Measurements from ENCODE around the gene BAG1.
A peak's percentile ranks its signal among the peaks of the same experiment; 100 is the strongest.

The BAG1 gene

GRCh38 chr9:33264473-33265177, at the start of gene BAG1, which contains the start of gene CHMP5:
BAG1 (minus strand) TSS chr9:33264708.
CHMP5 (plus strand) TSS chr9:33265049; CDS start chr9:33265079, 30 bp downstream.
- DNase-seq = peak; percentile 99

DNA sequence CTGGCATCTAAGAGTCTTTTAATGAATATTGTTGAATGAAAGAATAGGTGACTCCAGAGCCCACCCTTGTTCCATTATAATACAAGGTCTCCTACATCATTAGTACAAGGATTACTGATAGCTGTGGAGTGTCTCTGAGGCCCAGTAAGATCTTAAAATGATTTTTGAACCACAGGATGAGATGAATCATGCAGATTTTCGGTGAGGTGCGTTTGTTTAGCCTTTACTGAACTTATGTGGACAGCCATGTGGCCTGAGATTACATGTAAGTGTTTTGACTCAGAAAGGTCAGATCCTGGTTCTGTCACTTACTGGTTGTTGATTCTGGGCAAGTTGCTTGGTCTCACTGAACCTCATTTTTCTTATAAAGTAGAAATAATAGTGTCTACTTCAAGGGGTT, 47.4 kb upstream of the BAG1 start:
- no peak for DNase-seq

GRCh38 chr9:33310748-33311147, 46.2 kb upstream of the BAG1 start:
- DNase-seq = no peak

- no peak for DNase-seq
Observed at GRCh38 chr9:33309903-33310302, 45.4 kb upstream of the BAG1 start.

DNA sequence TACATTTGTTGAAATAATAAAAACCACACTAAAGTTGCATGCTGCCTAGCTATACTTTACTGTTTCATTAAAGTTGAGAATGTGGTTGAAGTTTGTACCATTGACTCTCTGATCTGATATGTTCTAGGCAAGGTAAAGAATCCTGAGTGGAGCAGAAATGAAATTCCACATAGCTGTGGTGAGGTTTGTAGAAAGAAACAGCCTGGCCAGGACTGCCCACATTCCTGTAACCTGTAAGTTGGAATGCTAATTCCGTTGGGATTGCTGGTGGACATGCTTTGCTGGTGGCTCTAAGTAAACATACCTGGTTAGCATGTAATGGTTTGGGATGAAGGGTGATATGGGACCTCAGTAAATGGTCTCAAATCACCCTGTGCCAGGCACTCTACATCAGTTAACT, 42.6 kb upstream of the BAG1 start:
- no peak for DNase-seq

- no peak for DNase-seq
Observed at GRCh38 chr9:33306037-33306436, 41.5 kb upstream of the BAG1 start.

- DNase-seq = no peak
Observed at GRCh38 chr9:33304362-33304761, 39.9 kb upstream of the BAG1 start.

DNA sequence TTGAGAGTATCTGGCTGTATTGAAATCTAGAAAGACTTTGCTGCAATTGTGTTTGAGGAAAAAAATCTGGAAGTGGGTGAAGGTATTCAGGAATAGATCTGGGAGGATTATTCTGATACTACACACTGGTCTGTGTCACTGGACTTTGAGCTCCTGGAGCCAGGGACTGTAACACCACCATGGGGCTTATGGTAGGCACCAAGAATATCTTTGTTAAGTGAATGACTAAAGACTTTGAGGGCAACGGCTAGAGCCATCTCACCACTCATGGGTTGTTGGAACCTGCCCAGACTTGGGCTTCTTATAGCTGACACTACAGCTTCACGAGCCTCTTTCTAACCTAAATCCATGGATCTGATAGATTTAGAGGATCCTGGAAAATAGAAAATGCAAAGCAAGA, 36.0 kb upstream of the BAG1 start:
- no peak for DNase-seq

DNA sequence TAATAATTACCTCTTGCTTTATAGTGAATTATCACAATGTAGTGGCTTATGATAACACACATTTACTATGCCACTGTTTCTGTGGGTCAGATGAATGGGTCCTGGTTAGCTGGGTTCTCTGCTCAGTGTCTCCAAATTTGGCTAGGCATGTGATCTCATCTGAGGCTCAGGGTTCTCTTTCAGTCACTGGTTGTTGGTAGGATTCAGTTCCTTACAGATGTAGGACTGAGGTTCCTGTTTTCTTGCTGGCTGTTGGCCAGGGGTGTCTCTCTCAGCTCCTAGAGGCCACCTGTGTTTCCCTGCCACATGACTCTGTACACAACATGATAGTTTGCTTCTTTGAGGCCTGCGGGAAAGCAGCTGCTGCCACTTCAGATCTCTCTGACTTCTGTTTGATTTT, 32.9 kb upstream of the BAG1 start:
- no peak for DNase-seq

- DNase-seq = no peak
Observed at GRCh38 chr9:33295571-33295970, 31.1 kb upstream of the BAG1 start.

DNA sequence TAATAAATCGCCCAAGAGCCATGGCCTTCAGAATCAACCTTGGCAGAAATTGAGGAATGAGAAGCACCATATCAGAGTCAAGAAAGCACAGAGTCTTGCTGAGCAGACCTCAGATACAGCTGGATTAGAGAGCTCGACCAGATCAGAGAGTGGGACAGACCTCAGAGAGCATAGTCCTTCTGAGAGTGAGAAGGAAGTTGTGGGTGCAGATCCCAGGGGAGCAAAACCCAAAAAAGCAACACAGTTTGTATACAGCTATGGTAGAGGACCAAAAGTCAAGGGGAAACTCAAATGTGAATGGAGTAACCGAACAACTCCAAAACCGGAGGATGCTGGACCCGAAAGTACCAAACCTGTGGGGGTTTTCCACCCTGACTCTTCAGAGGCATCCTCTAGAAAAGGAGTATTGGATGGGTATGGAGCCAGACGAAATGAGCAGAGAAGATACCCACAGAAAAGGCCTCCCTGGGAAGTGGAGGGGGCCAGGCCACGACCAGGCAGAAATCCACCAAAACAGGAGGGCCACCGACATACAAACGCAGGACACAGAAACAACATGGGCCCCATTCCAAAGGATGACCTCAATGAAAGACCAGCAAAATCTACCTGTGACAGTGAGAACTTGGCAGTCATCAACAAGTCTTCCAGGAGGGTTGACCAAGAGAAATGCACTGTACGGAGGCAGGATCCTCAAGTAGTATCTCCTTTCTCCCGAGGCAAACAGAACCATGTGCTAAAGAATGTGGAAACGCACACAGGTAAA, 30.3 kb upstream of the BAG1 start:
- DNase-seq = no peak

DNA sequence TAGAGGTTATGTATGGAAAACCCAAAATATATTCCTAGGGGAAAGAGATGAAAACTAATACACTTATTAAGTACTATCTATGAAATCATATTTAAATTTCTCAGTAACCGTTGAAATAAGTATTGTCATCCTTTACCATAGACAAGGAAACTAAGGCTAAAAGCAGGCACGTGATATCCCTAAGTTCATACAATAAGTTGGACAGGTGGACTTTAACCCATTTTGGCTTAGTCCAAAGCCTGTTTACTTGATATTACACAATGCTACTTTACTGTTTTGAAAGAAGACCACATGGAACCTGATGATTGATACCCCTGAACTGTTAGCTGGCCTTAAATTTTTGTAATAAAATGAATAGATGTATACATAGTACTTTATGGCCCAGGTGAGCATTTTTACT, 29.3 kb upstream of the BAG1 start:
- no peak for DNase-seq

GRCh38 chr9:33291901-33292300, 27.4 kb upstream of the BAG1 start:
- no peak for DNase-seq

GRCh38 chr9:33291031-33291397, 26.5 kb upstream of the BAG1 start:
- DNase-seq = no peak

DNA sequence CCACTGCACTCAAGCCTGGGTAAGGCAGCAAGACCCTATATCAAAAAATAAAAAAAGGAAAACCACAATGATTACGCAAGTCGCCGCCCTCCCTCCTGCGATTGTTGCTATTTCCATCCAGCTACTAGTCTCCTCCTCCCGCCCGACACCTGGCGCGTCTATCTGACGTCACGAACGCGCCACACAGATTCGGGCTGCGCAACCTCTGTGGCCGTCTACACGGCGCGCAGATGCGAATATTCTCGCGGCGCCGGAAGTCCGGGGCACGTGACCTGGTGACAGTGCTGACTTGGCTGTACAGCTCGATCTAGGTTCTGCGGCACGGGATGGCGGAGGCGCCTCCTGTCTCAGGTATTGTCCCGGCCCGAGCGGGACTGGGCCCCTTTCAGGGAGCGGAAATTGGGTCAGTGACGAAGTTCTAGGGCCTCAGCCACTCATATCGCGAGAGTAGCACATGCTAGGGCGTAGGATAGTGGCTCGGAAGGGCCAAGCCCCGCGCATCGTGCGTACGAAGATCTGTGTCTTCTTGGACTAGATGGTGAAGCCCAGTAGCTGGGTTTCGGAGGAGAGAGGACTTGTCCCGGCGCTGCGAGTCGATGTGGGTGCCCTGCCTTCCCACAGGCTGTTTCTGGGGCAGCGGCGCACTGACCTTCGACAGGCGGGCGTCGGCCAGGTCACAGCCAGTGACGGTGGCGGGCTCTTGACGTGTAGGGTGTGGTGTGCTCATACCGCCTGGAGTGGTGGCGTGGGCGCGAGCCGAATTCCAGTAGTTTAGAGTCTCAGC, 25.9 kb upstream of the BAG1 start, which contains the start of gene NFX1:
NFX1 (plus strand) TSS at position 270 of the 784 bp plus-strand sequence; CDS start at position 327, 57 bp downstream.
- peak; percentile 96 to 98 for DNase-seq

- DNase-seq = peak in 1 of 2 experiments; percentile 70
Observed at GRCh38 chr9:33289936-33290246, 25.4 kb upstream of the BAG1 start.

GRCh38 chr9:33289496-33289895, 25.0 kb upstream of the BAG1 start:
- no peak for DNase-seq

DNA sequence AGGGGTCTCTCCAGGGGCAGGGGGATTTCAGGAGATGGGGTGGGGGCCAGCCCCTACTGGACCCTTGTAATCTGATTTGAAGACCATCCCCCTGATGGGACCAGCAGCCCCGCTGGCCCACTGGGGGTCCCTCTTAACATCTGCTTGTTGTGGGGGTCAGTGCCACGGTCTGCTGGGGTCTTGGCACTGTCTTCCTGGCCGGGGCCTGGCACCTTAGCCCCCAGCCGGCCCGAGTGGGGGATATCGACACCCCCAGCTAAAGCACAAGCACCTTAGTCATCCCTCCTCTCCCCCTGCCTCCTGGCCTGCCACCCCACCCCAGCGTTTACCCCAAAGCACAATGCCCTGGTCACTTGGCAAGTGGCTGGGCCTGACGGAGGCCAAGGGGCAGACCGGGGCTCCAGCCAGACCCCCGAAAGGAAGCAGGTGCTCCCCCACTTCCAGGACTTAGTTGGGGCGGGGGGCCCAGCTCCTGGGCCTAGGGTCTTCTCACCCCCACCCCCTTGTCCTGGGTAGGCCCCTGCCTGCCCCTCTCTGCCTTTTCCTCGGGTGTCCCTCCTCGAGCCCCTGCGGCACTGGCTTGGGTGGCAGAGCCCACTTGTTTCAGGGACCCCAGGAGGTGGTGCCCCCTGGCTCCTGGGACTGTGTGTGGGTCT, 24.4 kb upstream of the BAG1 start:
- DNase-seq = no peak

GRCh38 chr9:33288235-33288634, 23.7 kb upstream of the BAG1 start:
- no peak for DNase-seq

DNA sequence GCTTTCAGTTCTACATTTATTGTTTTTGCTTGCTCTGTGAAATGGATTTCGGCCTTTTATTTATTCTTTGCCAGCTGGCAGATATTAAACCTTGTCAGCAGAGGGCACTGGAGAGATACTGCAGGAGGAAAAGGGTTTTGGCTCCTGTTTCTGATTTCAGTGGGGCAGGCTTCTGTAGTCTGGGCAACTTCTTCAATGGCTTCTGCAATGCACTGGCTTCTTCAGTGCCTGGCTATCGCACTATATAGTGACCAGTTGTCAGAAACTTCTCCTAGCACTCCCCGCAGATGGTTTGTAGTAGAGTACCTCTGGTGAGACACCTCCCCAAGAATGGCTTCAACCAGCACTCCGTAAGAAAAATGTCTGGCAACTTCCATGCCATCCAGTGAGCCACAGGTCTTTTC, 22.6 kb upstream of the BAG1 start:
- peak; percentile 14 to 34 for DNase-seq

DNA sequence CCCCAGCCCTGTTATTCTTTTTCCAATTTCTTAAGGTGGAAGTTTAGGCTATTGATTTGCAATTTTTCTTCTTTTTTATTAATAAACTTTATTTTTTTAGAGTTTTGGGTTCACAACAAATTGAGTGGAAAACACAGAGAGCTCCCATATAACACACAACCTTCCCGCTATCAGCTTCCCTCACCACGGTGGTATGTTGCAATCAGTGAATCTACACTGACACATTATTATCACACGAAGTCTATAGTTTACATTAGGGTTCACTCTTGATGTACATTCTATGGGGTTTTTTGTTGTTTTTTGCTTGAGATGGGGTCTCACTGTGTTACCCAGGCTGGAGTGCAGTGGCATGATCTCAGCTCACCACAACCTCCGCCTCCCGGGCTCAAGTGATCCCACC, 21.0 kb upstream of the BAG1 start:
- DNase-seq = no peak

DNA sequence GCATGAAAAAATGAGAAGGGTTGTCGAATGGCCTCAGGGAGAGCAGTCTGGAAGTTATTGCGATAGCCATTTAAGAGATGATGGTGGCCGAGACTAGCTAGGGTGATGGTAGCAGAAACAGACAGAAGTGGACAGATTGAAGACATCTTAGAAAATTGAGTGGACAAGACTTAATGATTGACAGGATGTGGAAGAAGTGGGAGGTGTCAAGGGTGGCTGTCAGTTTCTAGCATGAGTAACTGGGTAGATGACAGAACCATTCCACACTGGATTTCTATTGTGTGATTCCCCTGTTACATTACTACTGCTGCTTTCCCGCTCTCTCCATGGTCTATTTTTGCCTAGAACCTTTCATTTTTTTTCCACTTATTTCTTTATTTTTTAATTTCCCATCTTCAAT, 13.0 kb upstream of the BAG1 start:
- DNase-seq = no peak

DNA sequence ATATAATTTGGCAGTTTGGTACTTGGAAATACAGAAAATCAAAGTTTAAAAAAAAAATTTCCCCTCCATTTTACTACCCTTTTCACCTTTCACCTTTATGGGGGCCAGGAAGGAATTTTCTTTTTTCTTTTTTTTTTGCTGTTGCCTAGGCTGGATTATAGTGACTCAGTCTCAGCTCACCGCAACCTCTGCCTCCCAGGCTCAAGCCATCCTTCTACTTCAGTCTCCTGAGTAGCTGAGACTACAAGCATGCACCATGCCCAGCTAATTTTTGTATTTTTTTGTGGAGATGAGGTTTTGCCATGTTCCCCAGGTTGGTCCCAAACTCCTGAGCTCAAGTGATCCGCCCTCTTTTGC, 9.4 kb upstream of the BAG1 start:
- no peak for DNase-seq
